NCI-H2107 treated with DMSO at 0.1 percent for 48 hours (cell line): ENCODE measurements around the gene NPVF.

Experiments
- DNase-seq: peaks from one replicate; lab custom pipeline; 2025; ENCODE audit not compliant: unreplicated experiment; lab: John Stamatoyannopoulos, UW

Gene NPVF, protein sequence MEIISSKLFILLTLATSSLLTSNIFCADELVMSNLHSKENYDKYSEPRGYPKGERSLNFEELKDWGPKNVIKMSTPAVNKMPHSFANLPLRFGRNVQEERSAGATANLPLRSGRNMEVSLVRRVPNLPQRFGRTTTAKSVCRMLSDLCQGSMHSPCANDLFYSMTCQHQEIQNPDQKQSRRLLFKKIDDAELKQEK

DNA sequence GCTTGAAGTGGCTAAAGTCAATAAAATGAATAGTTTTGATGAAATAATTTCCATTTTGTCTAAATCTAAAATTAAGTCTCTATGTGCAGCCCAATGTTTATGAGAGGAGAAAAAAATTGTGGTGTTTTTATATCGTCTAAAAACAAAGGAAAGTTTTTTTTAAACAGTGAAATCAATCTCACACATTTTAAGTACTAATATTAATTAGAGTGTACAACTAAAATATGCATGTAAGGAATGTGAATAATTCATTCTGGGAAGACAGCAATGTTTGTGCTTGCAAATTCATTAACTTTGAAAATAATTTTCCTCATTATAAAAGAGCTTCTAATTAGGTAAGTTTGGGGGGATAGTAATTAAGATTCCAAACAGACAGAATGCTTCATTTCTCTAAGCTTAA is at the start of gene NPVF:
Gene NPVF (minus strand): TSS at position 101 of the 400 bp plus-strand sequence. CDS start 47 bp downstream, at position 54.
- DNase-seq, result no peak

DNA sequence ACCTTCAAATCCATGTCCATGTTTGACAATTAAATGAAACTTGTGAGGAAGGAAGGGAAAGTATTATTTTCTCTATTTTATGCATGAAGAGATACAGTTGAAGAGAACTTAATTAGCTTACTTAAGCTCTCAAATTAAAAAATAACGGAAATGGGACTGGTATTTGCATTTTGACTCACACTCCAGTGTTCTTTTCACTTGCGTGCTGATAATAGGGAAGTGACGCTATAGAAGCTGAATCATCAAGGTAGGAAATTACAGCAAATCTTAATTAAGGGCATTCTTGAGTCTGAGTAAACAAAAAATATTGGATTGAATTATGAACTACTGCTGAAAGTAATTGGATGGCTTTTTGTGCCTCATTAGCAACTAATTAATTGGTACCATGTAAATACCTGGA is 44.0 kb upstream of the NPVF start:
- no peak for DNase-seq

DNA sequence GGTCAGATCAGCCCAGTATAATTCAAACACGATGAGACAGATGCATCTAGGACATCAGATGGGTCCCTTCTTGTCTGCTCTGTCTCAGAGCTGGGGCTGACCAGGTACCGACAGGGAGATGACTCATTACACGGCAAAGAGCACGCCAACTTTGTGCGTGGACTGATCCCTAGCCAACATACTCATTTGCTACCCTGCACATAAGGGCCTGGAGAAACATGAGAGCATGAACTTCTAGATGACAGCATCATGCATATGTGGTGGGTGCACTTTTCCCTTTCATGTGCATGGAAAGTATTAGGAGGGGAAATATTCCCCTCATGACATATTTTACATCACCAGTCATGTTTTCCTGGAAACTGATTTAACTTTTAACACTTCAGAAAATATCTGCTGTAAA is 35.1 kb upstream of the NPVF start:
- no peak for DNase-seq

DNA sequence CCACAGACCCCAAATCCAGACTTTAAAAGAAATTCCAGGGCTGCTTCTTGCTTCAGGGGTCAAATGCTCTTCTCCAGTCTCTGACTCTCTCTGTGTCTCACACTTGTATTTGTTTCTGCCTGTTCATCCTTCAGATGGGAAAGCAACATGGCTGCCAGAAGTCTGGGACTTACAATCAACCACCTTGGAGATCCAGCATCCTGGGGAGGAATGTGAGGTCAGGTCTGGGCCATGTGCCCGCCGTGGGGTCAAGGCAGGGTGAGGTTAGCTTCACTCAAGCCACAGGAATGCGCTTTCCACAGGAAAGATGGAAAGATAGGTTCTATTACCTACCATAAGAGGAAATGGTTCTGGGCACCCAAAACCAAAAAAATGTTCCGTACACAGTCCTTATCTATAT is 34.3 kb upstream of the NPVF start:
- no peak for DNase-seq

DNA sequence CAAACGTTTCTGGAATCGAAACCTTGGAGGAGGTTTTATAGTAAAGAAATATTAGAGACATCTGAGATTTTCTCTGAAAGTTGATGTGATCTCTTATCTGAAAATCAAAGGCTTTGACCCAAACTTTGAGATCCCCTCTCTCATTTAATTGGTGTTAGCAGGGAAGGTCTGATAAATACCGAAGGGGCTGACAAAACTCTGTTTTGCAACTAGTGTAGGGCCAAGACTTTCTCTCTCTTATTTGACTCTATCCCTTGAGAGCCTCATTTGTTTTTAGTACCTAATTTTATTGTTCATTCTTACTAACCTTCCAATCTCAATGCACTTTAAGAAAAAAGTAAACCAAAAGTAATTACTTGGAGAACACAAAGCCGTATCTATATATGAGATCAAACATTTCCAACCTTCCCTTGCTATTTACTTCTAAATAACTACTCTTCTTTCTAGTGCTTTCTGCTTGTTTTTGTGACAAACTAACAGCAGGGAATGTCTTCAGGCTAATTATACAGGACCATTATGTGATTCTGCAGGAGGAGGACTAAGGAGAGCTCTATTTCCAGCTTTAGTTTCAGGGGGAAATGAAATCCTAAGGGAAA is 33.4 kb upstream of the NPVF start:
- no peak for DNase-seq

DNA sequence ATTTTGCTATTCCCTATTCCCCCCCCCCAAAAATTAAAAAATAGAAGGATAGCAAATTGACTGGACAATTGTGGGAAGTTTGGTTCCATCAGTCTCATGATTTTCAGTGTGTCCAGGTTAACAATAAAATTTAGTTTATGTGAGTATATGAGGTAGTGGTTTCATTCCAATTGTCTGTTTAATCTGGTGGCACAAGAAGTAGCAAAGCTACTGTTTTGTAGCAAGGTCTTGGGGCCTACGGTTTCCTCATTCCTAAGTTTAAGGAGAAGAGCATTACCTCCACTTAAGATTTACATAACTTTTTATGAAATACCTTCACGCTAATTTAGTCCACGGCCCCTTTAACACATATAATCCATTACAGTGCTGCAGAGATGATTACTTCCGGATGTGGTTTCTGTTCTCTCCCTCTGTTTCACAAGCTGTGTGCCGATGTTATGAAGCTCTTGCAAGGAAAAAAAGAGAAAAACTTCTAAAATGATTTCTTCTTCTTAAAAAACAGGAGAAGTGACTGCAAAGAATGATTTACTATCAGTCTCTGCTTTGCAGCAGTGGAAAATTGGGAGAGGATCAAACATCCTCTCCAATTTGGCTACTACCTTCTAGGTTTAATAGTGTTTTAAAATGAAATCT is 32.7 kb upstream of the NPVF start:
- DNase-seq, result no peak

DNA sequence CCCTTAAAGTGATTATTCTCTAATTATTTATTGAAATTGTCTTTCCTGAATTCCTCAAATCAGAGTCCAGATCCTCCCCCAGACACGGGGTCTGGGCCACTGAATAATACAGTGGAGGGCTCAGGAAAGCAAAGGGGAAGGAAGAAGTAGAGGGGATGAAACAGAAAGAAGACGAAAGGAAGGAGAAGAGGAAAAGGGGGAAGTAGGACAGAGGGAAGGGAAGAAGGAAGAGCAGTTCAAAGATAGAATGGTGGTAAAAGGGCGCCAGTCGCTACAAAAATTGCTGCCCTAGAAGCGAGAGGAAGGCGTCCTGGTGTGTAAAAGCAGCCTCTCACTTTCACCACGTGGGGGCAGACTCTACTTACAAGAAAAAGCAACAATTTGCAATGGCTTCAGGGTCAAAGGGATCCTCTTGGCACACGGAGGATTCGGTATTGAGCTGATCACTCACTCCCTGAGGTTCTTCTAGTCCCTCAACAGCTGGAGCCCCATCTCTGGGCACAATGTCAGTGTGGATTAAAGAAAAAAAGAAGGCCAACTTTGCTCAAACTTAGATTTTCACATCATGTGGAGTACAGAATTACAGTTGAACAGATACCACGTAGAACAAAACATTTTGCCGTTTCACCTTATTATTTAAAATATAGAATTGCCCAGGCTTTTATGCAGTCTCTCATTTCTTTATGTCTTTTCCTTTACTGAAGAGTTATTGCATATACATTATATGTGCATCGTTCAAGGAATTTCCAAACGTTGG is 31.4 kb upstream of the NPVF start:
- peak; percentile 85 for DNase-seq

DNA sequence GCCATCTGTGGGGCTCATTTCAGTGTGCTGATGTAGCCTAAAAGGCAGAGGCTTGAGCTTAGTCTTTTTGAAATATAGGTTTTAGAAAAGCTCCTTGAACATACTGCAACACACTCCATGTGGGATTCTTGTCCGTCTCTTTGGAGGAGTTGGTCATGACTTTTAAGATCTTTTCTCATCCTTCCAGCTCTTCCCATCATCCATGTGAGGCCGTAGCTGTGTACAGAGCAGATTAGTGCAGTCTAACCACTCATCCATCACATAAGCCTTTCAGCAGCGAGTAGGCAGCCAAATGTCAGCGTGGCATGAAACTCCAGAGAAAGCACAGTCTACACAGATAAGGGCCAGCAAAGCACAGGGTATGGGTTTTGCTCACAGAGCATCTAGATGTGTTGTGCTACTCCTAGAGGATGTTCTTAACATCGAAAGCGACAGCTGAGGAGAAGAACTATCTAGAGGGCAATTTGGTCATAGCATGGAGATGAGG is 28.1 kb upstream of the NPVF start:
- no peak for DNase-seq

DNA sequence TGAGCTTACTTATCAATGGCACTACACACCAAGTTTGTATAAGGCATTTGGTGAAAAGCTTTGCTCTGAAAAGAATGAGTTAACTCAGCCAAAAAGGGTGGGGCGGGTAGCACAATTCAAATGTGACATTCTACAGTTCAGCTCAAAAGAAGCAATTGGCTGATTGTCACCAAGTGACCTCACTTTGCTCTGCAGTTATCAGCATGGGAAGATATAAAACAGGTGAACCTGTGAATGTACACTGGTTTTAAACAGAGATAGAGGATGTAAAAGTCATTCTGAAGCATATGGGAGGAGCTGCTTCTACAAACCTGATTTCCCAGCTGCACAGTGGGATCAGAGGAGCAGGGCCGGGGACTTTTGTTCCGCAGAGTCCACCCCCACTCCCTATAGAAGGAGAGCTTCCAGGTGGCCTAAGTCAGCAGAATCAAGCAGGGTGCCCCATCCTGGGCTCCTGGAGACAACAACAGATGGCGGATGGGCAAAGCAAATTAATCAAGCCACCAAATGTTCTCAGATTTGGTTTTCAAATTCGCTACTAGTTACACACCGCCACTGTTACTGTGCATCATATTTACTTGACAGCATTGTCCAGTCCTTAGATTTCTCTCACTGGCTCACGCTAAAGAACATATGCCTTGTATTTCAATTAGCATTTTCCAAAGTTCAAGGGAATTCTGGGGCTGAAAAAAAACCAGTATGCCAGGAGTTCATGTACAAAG is 27.5 kb upstream of the NPVF start:
- no peak for DNase-seq

DNA sequence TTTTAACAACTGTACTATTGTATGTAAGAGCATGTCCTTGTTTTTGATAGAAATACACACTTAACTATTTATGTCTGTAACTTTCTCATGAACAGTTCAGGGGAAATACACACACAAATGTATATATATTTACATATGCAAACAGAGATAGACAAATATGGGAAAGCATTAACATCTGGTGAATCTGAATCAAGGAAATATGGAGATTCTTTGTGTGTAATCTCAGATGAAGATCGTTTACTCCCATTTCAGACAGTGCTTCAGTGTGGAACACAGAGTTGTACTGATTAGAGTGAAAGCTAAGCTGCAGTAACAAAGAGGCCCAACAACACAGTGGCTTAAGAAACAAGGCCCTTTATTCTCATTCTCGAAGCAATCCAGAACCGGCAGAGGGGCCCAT is 26.3 kb upstream of the NPVF start:
- DNase-seq, result no peak

DNA sequence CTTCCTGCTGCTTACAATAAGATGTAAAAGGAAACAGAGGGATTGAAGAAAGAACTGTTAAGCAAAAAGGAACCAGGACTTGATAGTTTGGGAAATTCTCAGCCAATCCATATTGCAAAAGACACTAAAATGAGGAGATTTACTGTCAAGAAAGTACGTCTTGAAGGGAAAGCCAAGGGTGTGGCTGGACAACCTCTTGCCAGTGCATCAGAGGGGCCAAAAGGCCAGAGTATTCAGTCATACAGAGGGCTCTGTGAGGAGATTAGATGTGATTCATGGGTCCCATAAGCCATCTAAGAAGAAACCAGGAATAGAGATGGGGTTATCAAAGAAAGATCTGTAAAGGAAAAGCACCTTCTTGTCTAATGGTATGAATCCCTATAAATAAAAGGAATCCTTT is 25.4 kb upstream of the NPVF start:
- DNase-seq, result no peak

DNA sequence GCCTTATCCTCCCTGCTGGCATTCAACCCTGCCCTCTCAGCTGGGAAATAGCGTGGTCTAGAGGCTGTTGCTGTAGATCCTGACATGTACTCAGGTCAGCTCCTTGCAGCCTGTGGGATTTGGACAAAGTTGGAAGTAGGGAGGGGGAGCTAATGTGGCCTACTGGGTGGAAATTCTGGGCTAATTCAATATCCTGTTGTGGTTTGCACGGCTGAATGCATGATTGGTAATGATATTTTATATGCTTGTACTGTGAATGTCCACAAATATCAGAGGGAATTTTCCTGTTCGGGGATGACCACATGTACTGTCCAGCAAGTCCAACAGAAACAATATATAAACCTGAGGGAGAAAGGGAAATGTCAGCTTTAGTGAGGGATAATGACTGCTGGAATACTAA is 22.1 kb upstream of the NPVF start:
- no peak for DNase-seq

DNA sequence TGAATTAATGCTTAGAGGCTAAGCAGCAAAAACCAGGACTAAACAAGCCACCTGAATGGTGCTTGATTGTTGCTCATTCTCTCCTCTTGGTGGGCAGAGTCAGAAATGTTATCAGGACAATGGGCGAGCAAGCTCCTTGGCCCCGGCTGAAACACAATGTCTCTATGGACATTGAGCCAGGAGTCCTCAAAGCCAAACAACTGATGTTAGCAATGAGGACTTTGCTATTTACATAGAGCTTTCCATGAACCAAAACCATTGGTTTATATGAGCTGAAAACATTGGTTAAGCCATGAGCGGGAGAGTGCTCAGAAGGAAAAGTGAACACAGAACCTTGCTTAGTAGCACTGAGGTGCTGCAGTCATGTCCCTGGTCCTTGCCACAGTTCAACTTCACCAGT is 21.5 kb upstream of the NPVF start:
- no peak for DNase-seq

DNA sequence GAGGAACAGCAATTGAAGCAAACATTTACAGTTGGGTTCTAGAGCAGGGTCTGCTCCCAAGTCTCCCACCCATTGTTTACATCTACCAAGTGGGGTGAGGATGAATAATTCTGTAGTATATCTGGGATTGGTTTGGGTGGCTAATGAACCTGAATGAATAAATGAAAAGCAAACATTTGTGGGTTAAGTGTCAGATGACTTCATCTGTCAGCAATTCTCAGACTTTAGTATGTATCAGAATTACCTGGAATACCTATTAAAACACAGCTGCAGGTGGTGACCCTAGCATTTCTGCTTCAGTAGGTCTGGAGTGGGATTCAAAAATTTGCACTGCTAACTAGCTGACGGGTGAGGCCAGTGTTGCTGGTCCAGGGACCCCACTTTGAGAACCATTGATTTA is 18.0 kb upstream of the NPVF start:
- no peak for DNase-seq

DNA sequence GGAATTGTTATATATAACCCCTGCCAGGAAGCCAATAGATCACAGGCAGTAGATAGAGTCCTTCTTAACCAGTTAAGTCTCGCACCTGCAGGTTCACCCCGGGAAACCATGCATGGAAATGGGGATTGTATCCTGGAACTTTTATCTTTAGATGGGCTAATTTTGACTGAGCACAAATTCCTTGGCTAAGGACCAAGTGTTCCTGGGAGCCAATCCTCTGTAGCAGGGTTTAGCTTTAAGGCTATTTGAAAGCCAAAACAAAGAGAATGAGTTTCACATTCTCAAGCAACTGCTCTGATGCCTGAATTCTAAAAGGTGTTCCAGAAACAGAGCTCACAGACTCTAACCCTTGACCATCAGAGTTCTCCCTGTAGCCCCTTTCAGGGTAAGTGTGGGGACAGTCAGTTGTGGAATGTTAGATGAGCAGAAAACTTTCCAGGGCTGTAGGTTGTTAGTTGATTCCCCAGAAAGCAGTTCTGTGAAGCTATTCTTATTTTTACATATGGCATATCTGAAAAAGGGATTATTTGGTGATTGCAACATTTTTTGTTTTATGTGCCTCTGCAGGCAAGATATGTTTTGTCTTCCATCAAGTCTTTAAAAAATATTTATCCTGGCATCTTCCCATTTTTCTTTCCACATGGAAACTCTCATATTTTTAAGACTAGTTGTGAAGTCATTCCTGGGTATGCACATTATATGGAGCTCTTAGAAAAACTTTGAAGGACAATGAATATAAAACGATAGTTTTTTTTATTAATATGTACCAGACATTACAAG is 16.2 kb upstream of the NPVF start:
- DNase-seq, result no peak

DNA sequence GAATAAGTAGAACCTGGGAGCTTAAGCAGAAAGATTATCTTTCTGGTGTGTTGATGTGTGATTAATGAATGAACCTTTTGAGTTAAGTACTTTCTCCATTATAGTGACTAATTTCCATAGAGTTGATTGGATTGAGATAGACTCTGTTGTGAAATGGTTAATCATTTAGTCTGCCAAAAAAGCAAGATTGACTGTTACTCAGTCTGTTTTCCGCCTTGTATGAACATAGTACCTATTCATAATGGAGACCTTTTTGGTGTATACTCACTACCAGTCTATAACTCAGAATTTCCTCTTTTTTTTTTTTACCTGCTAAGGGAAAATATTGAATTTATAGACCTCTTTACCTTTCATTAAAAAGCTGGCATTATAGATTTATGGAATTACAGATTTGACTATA is 14.4 kb upstream of the NPVF start:
- DNase-seq, result no peak

DNA sequence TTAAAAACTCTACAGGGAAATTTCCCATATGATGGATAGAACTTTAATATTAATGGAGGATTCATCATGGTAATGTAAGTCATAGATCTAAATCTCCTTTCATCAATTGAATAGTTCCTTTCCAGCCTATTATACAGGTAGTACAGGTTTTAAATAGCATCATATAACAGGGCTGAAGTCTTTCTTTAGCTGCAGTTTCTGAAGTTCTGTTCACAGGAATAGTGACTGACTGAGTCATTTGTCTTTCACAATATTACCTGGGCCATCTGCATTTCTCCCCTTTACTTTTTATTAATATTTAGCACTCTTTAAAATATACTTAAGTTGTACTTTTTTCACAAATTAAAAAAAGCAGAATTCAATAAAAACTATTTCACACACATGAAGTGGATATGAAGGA is 12.6 kb upstream of the NPVF start:
- DNase-seq, result no peak

DNA sequence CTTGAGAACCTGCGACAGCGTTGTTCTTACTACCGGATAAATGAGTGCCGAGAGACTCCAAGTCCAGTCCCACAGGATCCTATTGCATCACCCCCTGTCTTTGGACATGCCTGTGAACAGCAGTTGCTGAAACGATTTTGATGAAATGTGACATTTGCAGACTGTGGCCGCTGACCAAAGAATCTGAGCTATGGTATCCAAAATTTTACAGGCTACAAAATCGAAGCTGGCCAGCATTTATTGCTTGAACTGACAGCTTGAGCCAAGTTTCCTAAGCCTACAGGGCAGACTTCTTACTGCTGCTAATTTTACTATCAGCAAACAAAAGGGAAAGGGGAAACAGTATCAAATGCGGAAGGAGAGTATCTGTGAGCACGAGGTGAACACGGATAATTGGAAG is 12.1 kb upstream of the NPVF start:
- DNase-seq, result no peak

DNA sequence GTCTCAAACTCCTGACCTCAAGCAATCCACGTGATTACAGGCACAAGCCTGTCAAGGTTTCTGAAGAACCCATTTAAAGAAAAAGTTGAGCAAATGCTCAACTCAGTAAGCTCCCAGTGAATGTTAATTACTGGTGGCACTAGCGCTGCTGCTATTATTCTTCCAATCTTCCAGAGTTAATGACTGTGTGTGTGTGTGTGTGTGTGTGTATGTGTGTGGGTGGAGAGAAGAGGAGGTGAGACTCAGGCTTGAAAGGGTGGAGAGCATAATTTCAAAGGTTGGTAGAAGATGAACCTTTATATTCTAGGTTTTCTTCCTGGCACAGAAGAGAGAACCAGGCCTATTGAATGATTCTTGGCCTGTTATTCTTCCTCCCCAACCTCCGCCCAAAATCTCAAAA is 11.6 kb upstream of the NPVF start:
- DNase-seq, result no peak

DNA sequence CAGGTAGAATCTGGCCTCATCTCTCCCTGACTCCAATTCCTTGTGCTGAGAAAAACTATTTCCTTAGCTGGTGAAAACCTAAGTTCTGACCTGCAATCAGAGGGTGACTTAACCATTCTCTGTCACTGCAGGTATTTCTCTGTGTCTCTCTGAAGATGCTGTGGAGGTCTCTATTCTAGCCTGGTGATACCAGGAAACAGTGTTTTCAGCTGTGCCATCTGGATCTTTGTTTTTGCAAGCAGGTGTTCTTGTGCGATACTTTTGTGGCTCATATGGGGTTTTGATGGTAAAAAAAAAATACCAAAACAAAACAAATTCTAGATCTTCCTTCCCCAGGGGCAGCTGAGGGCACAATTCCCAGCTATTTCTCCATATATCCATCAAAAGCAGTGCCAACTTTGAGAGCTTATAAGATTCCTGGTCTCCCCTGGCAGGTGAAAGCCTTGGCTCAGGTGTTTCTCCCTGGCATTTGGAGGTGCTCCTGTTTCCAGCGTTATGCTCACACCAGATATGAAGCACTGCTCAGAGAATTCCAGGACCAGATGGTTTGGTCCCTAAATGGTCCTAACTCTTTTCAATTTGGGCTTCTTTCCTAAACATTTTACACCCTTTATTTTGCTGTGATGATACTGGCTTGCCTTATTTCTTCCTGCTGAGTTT is 9.9 kb upstream of the NPVF start:
- DNase-seq, result no peak
